SIG-M5 treated with dmso at 0.1 percent for 504 hours (cell line): ENCODE measurements around the gene TIMM13.

Experiments used
- DNase-seq: peaks from one replicate; lab custom pipeline; 2025; ENCODE audit not compliant: unreplicated experiment; lab: John Stamatoyannopoulos, UW

TIMM13 gene

DNA sequence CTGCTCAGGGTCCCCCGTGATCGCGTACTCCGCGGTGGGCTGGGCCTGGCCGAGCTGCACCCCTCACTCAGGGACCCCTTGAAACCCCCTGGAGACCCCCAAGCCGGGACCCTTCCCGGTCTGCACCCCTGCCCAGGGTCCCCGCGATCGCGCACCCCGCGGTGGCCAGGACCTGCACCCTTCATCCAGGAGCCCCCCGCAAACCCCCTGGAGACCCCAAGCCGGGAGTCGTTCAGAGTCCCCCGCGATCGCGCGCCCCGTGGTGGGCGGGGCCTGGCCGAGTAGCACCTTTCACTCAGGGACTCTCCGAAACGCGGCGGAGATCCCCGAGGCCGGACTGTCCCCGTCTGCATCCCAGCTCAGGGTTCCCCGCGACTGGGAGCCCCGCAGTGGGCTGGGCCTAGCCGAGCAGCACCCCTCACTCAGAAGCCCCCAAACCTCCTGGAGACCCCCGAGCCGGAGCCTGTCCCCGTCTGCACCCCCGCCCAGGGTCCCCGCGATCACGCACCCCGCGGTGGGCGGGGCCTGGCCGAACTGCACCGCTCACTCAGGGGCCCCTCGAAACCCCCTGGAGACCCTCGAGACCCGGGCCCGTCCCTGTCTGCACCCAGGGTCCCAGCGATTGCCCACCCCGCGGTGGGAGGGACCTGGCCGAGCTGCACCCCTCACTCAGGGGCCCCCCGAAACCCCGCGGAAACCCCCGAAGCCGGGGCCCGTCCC is 28.6 kb upstream of the TIMM13 start:
- DNase-seq: no peak

- DNase-seq: no peak
These were observed 27.8 kb upstream of the TIMM13 start for GRCh38 chr19:2454962-2455850.

- no peak for DNase-seq
These were observed 27.0 kb upstream of the TIMM13 start for GRCh38 chr19:2454199-2454961.

GRCh38 chr19:2453431-2454025 is 26.1 kb upstream of the TIMM13 start:
- no peak for DNase-seq

DNA sequence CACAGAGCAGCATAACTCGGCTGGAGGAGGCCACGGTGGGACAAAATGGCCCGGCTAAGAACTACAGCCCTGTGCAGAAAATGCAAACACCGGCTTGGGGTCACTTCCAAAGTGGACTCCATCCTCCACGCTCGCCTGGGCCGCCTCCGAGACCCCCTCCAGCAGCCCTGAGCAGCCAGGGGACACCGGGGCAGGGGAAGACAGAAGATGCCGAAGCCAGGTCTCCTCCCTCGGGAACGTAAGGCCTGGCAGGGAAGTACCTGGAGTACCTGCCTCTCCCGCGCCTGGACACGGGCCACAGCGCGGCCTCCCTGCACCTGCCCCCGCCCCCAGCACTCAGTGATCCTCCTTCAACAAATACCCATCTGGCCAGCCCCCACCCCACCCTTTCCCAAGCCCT is 24.4 kb upstream of the TIMM13 start:
- no peak for DNase-seq

- DNase-seq: no peak
These were observed 23.8 kb upstream of the TIMM13 start for GRCh38 chr19:2451138-2451537.

- no peak for DNase-seq
These were observed 21.6 kb upstream of the TIMM13 start for GRCh38 chr19:2449019-2449418.

- DNase-seq: no peak
These were observed 19.0 kb upstream of the TIMM13 start for GRCh38 chr19:2446381-2446780.

- DNase-seq: no peak
These were observed 17.0 kb upstream of the TIMM13 start for GRCh38 chr19:2444251-2445002.

- no peak for DNase-seq
These were observed 16.4 kb upstream of the TIMM13 start for GRCh38 chr19:2443785-2444182.

GRCh38 chr19:2443116-2443784 is 15.9 kb upstream of the TIMM13 start:
- no peak for DNase-seq

DNA sequence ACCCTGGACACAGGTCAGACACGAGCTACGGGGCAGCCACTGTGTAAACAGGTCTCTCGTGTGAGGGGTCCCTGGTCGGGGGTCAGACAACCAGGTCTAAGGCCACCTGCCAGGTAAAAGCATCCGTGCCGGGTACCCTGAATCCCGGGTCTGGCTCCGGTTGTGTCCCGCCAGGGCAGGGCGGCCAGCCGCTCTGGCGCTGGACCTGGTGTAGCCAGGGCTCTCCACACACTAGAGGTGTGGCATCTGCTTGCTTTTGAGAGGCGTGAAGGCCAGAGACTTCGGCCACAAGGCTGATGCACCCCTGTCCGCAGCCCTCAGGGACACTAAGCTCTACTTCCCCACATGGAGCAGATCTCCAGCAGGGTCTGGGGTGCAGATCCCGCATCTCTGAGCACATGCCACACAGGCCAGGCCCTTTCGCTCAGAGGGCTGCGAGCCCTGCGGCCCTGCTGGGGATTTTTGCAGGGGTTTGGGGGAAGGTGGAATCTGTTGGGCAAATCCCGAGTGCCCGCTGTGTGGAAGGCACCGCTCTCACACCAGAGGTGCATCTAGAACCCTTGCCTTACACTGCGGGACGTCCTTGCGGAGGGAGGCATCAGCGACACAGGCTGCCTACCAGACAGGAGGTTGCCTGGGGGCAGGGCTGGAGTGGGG is 13.8 kb upstream of the TIMM13 start:
- DNase-seq: no peak

GRCh38 chr19:2440515-2440914 is 13.1 kb upstream of the TIMM13 start:
- no peak for DNase-seq

- no peak for DNase-seq
These were observed 10.8 kb upstream of the TIMM13 start for GRCh38 chr19:2438178-2438577.

DNA sequence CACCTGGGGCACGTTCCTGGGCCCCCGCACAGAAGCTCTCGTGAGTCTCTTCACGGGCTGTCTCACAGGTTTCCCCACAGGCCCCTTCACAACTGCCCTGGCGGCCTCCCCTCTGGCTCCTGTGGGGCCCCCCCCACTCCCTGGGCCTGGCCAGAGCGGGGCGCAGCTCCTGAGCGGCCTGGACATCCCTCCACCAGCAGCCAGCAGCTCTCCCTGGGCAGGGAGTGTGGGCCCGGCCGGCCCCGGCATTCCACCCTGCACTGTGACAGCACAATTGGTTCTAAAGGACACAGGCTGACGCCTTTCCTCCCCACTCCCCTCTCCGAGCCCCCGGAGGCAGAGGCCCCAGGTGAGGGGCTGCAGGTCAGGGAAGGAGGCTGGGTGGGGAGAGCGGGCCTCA is 9.5 kb upstream of the TIMM13 start:
- no peak for DNase-seq

- DNase-seq: no peak
These were observed 9.0 kb upstream of the TIMM13 start for GRCh38 chr19:2436384-2436783.

DNA sequence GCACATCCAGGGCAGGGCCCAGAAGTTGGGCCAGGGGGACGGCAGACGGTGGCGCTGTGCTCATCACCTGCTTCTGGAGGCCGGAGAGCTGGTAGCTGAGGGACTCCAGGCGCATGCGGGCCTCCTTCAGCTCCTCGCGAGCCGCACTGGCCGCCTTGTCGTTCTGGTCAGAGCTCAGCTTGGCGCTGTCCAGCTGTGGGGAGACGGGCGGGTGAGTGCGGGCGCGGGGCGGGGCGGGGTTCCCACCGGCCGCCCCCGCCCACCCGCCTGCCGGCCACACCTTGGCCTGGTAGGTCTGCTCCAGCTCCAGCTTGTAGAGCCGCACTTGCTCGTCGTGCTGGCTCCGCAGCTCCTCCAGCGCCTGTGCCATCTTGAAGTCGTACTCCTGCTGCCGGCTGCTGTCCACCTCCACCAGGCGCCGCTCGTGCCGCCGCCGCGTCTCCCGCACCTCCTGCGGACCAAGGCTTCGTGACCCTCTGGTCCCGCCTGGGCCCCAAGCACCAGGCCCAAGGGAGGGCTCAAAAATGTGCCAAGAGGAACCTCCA is 7.4 kb upstream of the TIMM13 start:
- DNase-seq: no peak

DNA sequence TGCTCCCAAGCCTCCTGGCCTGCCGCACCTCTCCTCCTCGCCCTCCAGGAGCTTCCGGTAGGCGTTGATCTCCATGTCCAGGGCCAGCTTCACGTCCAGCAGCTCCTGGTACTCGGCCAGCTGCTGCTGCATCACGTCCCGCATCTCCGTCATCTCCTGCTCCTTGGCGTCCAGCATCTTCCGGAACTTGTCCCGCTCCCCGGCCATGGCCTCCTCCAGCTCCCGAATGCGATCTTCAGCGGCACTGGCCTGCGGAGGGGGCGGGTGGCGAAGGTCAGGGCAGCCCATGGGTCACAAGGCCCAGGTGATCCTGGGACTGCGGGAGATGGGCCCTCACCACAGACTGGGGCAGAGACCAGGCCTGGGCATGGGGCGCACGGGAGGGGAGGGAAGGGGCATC is 6.9 kb upstream of the TIMM13 start:
- no peak for DNase-seq

- DNase-seq: no peak
These were observed 6.5 kb upstream of the TIMM13 start for GRCh38 chr19:2433854-2434253.
